Smooth muscle cell (in vitro differentiated cells): Measurements from ENCODE around the gene SUCNR1. TPM values are rescaled to one million over a fixed set of nuclear protein-coding genes. Genes with fewer than 3 reads are reported as not detected.

ENCODE experiments used
- DNase-seq: peaks from one replicate; lab custom pipeline; 2025; ENCODE audit not compliant: unreplicated experiment; lab: John Stamatoyannopoulos, UW
- H2AFZ ChIP-seq: fragments of 200-600 bp; sonication (generic); 2 replicates; pipeline ENCODE4 v1.6.0; 2016; ENCODE audit warnings: antibody characterized with exemption, low read depth, mild to moderate bottlenecking
- H3F3A ChIP-seq: fragments of 200-600 bp; sonication (generic); 2 replicates; pipeline ENCODE4 v1.6.0; 2017; ENCODE audit warnings: antibody characterized with exemption, low read depth
- H3K27ac ChIP-seq: fragments of 200-600 bp; sonication (generic); 2 replicates; pipeline ENCODE4 v1.5.1; 2016; ENCODE audit warnings: low read depth, mild to moderate bottlenecking
- H3K27me3 ChIP-seq: fragments of 200-600 bp; sonication (generic); 2 replicates; pipeline ENCODE4 v1.6.1; 2016; ENCODE audit warnings: low read depth, mild to moderate bottlenecking
- H3K36me3 ChIP-seq: fragments of 200-600 bp; sonication (generic); 2 replicates; pipeline ENCODE4 v1.5.1; 2016; ENCODE audit warnings: low read depth
- H3K4me1 ChIP-seq: fragments of 200-600 bp; sonication (generic); 2 replicates; pipeline ENCODE4 v1.5.1; 2016; ENCODE audit warnings: low read depth
- H3K4me2 ChIP-seq: fragments of 200-600 bp; sonication (generic); 2 replicates; pipeline ENCODE4 v1.6.0; 2016; ENCODE audit warnings: mild to moderate bottlenecking
- H3K4me3 ChIP-seq: fragments of 200-600 bp; sonication (generic); 2 replicates; pipeline ENCODE4 v1.5.1; 2016; ENCODE audit warnings: mild to moderate bottlenecking
- H3K79me2 ChIP-seq: fragments of 200-600 bp; sonication (generic); 2 replicates; pipeline ENCODE4 v1.6.0; 2016; ENCODE audit warnings: low read depth, mild to moderate bottlenecking
- H3K9ac ChIP-seq: fragments of 200-600 bp; sonication (generic); 2 replicates; pipeline ENCODE4 v1.6.0; 2016; ENCODE audit warnings: low read depth
- H3K9me3 ChIP-seq: fragments of 200-600 bp; sonication (generic); replicated peaks from 2 replicates; pipeline ENCODE4 v1.5.1; 2016; ENCODE audit warnings: low read depth
- H4K20me1 ChIP-seq: fragments of 200-600 bp; sonication (generic); 2 replicates; pipeline ENCODE4 v1.6.0; 2016; ENCODE audit warnings: low read depth
- CTCF ChIP-seq: fragments of 200-600 bp; sonication (generic); IDR thresholded peaks from 2 replicates; pipeline ENCODE4 v1.5.1; 2017; ENCODE audit warnings: borderline replicate concordance, mild to moderate bottlenecking, antibody characterized with exemption; ENCODE audit not compliant: insufficient read depth, poor library complexity, severe bottlenecking
- WGBS: methylation state at CpG from one replicate; pipeline ENCODE4 v1.1.7; 2016; ENCODE audit warnings: low lambda C conversion rate; 5-methylcytosine and 5-hydroxymethylcytosine counted together
- polyA plus RNA-seq: library from polyadenylated mRNA; unstranded; fragments of >200 nt; fragmentation: Nextera tagmentation; extraction: Ambion mirVana; gene quantifications from 2 replicates; pipeline ENCODE4 v1.2.1, GENCODE V29; 2016
- total RNA-seq: library from RNA; depleted of rRNA; stranded (reverse); fragments of >200 nt; gene quantifications from 2 replicates; pipeline ENCODE4 v1.2.3, GENCODE V29; 2014

SUCNR1 gene
- total and polyA plus RNA-seq, 2 experiments from 2014 or later = not detected

- Histone ChIP-seq H3K4me1 (peaks cover 17% of the 10 kb centered on the region), H3K9ac (no peak overlapping the region), H3K4me2 (peak overlapping the region; percentile 50), H3K9me3 (no peaks in the 10 kb centered on the region), H3K36me3 (no peaks in the 10 kb centered on the region), H3K27ac (peak overlapping the region; percentile 77), H3K27me3 (no peaks in the 10 kb centered on the region), H3K4me3 (no peak overlapping the region), H3F3A (peaks cover 9% of the 10 kb centered on the region), H3K79me2 (no peaks in the 10 kb centered on the region), H4K20me1 (no peaks in the 10 kb centered on the region), H2AFZ (peak overlapping the region; percentile 10)
- TF ChIP-seq CTCF = no peak
- DNase-seq = no peak
- 4% methylated on average over 4 of the region's 4 CpGs for WGBS
Observed at GRCh38 chr3:151837057-151837456, 36.4 kb upstream of the SUCNR1 start.

GRCh38 chr3:151838574-151839312 is 34.7 kb upstream of the SUCNR1 start:
- no peaks in the 10 kb centered on the region for H3K36me3 ChIP-seq
- H3F3A ChIP-seq = peaks cover 9% of the 10 kb centered on the region
- H2AFZ ChIP-seq = no peak overlapping the region
- no peak overlapping the region for H3K27ac ChIP-seq
- H3K9me3 ChIP-seq = no peaks in the 10 kb centered on the region
- no peaks in the 10 kb centered on the region for H3K79me2 ChIP-seq
- no peak overlapping the region for H3K9ac ChIP-seq
- peaks cover 17% of the 10 kb centered on the region for H3K4me1 ChIP-seq
- no peak for DNase-seq
- no peaks in the 10 kb centered on the region for H4K20me1 ChIP-seq
- H3K4me3 ChIP-seq = peak overlapping the region; percentile 21
- 62% methylated on average over 19 of the region's 19 CpGs for WGBS
- peak; percentile 89 for TF ChIP-seq CTCF
- H3K4me2 ChIP-seq = peak overlapping the region; percentile 68
- H3K27me3 ChIP-seq = no peaks in the 10 kb centered on the region

GRCh38 chr3:151839313-151839631 is 34.2 kb upstream of the SUCNR1 start:
- Histone ChIP-seq H3K4me1 (peaks cover 17% of the 10 kb centered on the region), H3K9ac (no peak overlapping the region), H3K27ac (no peak overlapping the region), H3K79me2 (no peaks in the 10 kb centered on the region), H3K36me3 (no peaks in the 10 kb centered on the region), H3K4me2 (peak overlapping the region; percentile 68), H3K4me3 (no peak overlapping the region), H4K20me1 (no peaks in the 10 kb centered on the region), H3F3A (peaks cover 9% of the 10 kb centered on the region), H3K9me3 (no peaks in the 10 kb centered on the region), H2AFZ (no peak overlapping the region), H3K27me3 (no peaks in the 10 kb centered on the region)
- TF ChIP-seq CTCF = no peak
- no peak for DNase-seq
- 59% methylated on average over 1 of the region's 1 CpG for WGBS

DNA sequence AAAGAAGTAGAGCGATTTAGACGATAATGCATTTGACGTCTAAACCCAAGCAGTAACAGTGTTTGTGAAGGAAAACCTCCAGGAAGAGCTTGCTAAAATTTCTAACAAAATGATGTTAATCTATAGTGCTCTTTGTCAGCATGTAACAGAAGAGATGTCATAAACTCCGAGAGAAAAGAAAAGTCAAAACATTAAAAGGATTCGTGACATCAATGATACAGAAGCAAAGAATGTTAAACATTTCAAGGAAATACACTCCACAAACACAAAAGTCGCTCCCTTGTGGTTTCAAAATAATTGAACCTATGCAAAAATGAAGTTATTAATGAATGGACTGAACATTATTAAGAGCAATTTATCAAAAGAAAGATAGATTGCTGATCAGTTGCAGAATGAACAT is 31.6 kb upstream of the SUCNR1 start:
- Histone ChIP-seq H2AFZ (peak overlapping the region; percentile 57), H3K9ac (no peak overlapping the region), H4K20me1 (no peaks in the 10 kb centered on the region), H3F3A (peaks cover 2% of the 10 kb centered on the region), H3K4me1 (peaks cover 10% of the 10 kb centered on the region), H3K4me3 (no peak overlapping the region), H3K79me2 (no peaks in the 10 kb centered on the region), H3K4me2 (no peak overlapping the region), H3K9me3 (no peaks in the 10 kb centered on the region), H3K27ac (no peak overlapping the region), H3K36me3 (no peaks in the 10 kb centered on the region), H3K27me3 (no peaks in the 10 kb centered on the region)
- no peak for DNase-seq
- TF ChIP-seq CTCF = no peak
- WGBS = 62% methylated on average over 6 of the region's 6 CpGs
